GM19468 (cell line): ENCODE results near the gene HTR3B.

ENCODE experiments used
- ATAC-seq: cut with Tn5 transposase; IDR thresholded peaks from one replicate; pipeline ENCODE4 v1.9.1; 2021; ENCODE audit warnings: mild to moderate bottlenecking, moderate library complexity, moderate number of reproducible peaks; ENCODE audit not compliant: unreplicated experiment; ENCODE audit errors: extremely low read depth

The HTR3B gene

DNA sequence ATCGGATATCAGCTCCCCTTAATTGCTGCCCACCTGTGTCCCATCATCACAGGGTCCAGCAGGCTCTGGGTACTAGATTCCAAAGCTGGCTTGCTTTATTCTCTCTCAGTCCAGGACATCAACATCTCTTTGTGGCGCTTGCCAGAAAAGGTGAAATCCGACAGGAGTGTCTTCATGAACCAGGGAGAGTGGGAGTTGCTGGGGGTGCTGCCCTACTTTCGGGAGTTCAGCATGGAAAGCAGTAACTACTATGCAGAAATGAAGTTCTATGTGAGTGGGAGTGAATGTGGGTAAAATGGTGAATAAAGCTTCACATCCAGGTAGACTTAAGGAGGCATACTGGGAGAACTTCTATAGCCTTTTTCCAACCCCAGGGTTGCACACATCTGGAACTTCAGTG, 81.3 kb downstream of the HTR3B start:
- no peak for ATAC-seq

DNA sequence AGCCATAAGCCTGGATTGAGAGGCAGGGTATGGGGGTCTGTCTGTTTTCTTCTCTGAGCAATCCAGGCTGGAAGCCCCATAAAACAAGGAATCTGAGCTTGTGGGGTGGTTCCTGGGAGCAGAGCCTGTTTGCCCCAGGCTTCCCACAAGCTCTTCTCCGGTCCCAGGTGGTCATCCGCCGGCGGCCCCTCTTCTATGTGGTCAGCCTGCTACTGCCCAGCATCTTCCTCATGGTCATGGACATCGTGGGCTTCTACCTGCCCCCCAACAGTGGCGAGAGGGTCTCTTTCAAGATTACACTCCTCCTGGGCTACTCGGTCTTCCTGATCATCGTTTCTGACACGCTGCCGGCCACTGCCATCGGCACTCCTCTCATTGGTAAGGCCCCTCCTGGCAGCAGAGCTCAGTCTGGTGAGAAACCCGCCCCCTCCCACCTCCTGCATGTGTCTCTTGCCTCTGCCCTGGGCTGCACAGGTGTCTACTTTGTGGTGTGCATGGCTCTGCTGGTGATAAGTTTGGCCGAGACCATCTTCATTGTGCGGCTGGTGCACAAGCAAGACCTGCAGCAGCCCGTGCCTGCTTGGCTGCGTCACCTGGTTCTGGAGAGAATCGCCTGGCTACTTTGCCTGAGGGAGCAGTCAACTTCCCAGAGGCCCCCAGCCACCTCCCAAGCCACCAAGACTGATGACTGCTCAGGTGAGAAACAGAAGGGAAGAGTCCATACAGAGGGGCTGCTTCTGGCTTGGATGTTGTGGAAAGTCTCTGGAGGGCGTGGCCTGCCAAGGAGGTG, 82.0 kb downstream of the HTR3B start:
- ATAC-seq = no peak

DNA sequence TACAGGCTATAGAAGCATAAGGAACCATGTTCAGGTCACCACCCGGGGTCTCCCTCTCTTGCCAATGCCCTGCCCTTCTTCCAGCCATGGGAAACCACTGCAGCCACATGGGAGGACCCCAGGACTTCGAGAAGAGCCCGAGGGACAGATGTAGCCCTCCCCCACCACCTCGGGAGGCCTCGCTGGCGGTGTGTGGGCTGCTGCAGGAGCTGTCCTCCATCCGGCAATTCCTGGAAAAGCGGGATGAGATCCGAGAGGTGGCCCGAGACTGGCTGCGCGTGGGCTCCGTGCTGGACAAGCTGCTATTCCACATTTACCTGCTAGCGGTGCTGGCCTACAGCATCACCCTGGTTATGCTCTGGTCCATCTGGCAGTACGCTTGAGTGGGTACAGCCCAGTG, 84.8 kb downstream of the HTR3B start:
- no peak for ATAC-seq

DNA sequence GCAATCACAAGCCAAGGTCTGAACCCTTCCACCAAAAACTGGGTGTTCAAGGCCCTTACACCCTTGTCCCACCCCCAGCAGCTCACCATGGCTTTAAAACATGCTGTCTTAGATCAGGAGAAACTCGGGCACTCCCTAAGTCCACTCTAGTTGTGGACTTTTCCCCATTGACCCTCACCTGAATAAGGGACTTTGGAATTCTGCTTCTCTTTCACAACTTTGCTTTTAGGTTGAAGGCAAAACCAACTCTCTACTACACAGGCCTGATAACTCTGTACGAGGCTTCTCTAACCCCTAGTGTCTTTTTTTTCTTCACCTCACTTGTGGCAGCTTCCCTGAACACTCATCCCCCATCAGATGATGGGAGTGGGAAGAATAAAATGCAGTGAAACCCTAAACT, 85.3 kb downstream of the HTR3B start:
- no peak for ATAC-seq

DNA sequence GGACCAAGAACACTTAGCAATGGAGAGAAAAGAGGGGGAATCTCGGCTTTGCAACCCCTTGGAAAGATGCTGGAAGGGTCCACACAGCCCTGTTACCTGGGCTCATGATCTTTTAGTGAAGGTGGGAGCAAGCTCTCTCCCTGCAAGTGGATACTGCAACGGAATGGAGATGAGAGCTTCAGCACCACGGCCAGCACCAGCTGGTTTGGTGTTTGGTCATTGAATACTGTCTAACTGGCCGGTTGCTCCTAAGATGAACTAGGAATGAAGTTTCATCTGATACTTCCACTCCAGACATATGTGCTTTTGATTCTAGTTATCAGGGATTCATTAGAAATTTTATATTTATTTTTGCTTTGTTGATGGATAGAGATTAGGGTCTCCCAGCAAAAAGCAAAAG, 86.6 kb downstream of the HTR3B start:
- no peak for ATAC-seq

DNA sequence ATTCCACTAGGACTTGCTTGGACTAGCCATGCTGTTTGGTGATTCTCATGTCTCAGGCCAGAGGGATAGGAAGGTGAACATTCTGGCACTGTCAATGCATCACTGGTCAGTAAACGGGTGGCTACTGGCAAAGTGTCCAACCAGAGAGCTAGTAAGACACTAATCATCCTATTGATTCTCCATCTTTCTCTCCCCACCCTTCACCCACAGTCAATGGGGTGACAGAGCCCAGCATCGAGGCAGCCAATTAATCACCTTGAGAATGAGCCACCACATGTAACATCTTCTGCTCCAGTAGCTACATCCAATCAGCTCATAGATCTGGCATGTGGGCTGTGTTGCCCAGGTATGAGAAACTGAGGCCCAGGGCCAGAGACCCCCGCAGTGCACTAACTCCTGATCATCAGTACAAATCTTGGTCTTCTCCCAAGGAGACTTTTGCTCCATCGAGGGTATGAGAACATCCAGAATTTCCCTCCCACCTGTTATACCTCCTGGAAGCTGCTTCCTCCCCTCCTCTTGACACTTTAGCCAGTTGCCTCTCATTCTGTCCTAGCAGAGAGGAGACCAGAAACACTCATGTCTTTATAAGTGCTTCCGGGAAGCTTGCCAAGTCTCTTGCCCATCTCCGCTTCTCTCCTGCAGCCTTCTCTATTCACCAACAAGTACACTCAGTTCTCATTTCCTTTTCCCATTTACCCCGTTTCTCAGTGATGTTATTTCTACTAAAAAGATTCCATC, 87.3 kb downstream of the HTR3B start:
- ATAC-seq = no peak

DNA sequence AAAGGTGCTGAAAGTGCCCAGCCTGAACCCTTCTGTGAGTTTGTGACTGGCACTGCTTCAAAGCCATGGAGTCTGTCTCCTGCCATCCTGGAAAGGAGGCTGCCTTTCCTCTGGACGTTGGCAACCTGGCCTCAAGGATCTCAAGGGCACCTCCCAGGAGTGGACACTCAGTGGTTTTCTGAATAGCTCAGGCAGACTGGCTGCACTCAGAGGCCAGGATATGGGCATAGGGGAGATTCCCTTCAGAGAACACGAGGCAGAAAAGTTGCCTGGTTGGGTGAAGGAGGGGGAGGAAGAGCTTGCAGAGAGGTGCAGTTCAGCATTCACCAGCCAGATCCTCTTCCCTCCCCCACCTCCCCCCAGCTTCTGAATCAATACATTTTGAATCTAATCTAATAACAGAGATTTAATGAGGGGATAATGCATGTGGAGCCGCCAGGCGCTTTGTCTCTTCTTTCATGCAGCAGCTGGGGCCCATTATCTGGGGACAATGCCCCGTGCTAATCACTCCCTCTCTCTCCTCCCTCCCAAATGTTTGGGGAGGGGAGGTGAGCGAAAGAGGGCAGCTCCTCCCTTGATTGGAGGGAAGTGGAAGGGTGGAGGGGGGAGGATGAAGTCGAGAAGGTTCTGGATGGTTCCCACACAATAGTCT, 88.0 kb downstream of the HTR3B start:
- no peak for ATAC-seq

DNA sequence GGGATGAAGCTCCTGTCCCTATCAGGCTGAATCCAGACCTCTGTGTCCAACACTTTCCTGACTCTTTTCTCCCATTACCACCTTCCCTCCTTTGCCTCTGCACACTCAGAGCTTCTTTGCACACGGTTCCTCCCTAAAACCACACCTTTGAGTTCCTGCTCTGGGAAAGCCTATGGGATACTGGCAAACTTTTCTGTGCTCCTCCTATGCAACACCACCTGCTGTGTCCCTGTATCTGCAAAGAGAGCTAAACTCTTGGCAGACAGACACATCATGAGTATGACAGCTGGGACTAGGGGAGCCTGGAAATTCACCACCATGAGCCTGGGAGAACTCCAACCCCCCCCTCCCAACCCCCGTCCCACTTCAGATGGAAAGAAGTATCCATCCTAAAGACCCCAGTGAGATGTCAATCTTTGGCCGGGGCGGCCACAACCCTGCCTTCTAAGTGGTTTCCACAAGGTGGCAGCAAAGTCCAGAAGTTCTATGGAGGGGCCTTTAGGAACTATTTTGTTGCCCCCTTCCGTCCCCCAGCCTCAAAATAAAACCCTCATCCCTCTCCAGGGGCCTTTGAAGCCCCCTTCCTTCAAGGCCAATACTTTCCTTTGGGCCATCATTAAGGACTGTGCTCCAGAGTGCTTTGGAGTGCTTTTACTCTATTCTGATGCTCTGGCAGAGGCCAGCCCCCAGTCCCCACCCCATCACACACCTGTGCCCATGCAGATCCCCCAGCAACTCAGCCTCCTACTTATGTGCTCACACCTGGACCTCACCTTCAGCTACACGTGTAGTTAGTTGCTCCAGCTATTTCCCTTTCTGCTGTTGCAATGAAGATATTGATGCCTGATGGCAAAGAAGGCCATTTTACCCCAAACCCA, 89.7 kb downstream of the HTR3B start:
- ATAC-seq = no peak
